NOMO-1 treated with dmso at 0.1 percent for 144 hours (cell line): ENCODE results near the gene PSMD4.
"Not testable (repeated sequence)": the region's sequence is repeated elsewhere in the genome, so short reads cannot be mapped to it uniquely, and the experiment has no call there.

ENCODE experiments used
- DNase-seq: peaks from one replicate; lab custom pipeline; 2025; ENCODE audit not compliant: unreplicated experiment; lab: John Stamatoyannopoulos, UW

The PSMD4 gene

GRCh38 chr1:151267760-151268159 is 13.2 kb downstream of the PSMD4 start:
- no peak for DNase-seq

DNA sequence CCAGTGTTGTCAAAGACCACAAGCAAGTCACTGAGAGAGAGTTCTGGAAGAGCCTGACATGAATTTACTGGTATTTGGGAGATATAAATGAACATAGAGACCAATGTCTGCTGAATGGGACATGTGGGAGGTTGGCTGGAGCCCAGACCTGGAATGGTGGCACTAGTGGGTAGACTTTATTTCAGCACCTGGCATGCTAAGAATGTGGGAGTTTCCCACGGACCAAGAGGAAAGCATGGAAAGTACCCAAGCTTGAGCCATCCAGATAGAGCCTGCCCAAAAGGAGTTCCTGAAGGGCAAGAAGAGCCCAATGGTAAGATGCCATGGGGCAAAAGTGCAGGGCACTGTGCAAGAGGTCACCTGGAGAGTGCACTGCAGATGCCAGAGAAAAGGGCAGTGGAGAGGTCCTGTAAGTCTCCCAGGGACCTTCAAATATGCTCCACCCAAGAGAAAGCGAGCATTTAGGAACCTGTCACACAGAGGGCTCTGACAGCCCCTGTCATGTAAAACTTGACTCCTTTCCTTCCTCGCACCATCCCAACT is 19.5 kb downstream of the PSMD4 start:
- no peak for DNase-seq

GRCh38 chr1:151275341-151275740 is 20.8 kb downstream of the PSMD4 start:
- not testable (repeated sequence) for DNase-seq

DNA sequence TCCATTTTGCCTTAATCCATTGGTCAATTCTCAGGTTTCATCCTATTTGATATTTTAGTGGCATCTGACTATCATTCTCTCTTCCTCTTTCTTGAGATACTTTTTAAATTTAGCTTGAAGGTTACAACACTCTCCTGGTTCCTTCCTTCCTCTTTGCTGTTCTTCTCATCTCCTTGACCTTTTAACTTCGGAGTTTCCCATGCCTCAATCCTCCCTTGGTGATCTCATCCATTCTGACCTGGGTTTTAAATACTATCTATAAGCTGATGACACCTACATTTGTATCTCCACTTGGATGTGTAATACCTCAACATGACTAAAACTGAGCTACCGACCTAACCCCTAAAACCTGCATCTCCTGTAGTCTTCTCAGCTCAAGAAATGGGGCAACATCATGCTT is 22.7 kb downstream of the PSMD4 start:
- peak; percentile 72 for DNase-seq

GRCh38 chr1:151281225-151281968 is 26.9 kb downstream of the PSMD4 start:
- DNase-seq: peak; percentile 97

- peak; percentile 100 for DNase-seq
These were observed 27.7 kb downstream of the PSMD4 start, which contains the start of gene ZNF687 for GRCh38 chr1:151281969-151282882. TSS of gene ZNF687 (plus strand) at chr1:151282299. CDS start at chr1:151286292, 3,993 bp downstream.

DNA sequence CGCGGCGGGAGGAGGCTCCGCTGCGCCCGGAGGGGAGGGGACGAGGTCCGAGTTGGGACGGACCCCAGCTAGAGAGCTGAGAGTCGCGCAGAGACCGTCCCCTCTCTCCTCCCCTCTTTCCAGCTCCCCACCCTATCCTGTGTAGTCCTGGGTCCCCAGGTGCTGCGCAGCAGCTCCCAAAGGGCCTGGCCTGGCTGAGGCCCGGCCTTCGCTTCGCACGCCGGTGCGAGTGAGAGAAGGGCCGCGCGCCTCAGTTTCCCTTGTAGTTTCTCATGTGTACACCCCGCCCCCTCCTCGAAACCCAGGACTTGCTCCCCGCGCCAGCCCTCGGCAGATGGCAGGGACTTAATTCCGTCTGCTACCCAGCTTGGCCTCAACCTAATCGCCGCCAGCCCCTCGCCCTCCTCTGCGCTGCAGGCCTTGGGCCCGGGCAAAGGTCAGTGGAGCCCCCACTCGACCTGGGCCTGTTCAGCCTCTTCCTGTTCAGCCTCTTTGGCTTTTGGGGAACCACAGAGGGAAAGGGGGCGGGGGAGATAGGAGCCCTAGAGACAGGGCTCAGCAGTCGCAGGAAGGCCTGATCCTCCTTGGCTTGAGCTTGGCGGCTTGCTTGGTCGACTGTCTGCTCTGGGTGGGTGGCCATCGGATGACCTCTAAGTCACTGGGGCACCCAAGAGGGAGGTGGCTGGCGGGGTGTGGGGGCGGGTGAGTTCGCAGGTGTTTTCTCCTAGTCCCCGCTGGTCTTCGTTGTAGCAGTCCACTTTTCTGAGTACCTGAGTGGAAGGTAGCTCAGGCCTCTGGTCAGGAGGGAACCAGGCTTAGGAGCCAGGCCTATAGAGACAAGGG is 28.6 kb downstream of the PSMD4 start:
- peak; percentile 27 for DNase-seq

DNA sequence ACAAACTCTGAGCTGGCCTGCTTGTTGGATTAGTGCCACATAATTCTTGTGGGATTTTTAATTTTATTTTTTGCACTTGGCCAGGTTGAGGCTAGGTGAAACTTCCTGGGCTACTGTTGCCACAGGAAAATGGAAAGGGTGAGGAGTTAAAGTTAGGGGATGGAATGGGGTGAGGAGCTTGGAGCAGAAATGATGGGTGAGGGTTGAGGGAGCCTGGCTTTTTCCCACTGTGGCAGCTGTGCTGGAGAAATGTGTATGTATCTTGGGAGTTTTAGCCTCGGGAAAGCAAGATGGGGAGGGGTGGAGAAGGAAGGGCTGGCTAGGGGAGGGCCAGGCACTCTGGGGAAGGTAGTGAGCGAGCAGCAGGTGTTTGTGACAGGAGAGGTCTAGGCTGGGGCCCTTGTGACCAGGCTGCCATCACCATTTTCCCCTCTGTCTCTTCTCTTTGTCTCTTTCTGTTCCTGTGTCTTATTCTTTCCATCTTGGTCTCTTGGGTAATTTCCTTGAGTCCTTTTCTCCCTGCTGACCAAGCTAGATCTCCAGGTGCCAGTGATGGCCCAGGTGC is 29.6 kb downstream of the PSMD4 start:
- DNase-seq: no peak

- DNase-seq: no peak
These were observed 32.2 kb downstream of the PSMD4 start for GRCh38 chr1:151286619-151287340.

DNA sequence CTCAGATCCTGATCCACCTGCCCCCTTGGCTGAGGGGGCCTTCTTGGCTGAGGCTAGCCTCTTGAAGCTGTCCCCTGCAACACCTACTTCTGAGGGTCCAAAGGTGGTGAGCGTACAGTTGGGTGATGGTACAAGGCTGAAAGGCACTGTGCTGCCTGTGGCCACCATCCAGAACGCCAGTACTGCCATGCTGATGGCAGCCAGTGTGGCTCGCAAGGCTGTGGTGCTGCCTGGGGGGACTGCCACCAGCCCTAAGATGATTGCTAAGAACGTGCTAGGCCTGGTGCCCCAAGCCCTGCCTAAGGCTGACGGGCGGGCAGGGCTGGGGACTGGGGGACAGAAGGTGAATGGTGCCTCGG is 32.8 kb downstream of the PSMD4 start:
- DNase-seq: no peak

- DNase-seq: no peak
These were observed 33.4 kb downstream of the PSMD4 start for GRCh38 chr1:151287767-151288500.

DNA sequence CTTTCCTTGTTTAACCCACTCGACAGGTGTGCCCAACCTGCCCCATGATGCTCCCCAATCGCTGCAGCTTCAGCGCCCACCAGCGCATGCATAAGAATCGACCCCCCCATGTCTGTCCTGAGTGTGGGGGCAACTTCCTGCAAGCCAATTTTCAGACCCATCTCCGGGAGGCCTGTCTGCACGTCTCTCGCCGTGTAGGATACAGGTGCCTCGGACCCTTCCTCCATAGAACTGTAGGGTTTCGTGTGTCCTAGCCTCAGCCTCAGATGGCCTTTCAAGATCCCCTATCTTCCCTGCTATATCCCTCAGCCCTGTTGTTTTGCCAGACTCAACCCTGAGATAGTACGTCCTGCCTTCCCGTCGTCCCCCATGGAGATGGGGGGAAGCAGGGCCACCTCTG is 34.0 kb downstream of the PSMD4 start:
- DNase-seq: no peak

DNA sequence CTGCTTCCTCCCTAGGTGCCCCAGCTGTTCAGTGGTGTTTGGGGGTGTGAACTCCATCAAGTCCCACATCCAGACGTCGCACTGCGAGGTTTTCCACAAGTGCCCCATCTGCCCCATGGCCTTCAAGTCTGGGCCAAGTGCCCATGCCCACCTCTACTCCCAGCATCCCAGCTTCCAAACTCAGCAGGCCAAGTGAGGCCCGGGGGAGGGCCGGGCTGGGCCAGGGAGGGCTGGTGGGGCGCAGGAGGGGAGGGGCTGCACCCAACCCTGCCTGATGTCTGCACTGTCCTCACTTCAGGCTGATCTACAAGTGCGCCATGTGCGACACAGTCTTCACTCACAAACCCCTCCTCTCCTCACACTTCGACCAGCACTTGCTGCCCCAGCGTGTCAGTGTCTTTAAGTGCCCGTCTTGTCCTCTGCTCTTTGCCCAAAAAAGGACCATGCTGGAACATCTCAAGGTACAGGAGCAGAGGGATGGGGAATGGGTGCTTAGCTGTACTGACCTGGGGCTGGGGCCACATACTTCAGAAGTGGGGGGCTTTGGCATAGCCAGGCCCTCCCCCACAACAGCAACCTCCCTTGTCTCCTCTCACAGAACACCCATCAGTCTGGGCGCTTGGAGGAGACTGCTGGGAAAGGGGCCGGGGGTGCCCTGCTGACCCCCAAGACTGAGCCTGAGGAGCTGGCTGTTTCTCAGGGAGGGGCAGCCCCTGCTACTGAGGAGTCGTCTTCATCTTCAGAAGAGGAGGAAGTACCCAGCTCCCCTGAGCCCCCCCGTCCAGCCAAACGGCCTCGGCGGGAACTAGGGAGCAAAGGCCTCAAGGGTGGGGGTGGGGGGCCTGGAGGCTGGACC is 34.8 kb downstream of the PSMD4 start:
- DNase-seq: no peak

GRCh38 chr1:151289991-151290708 is 35.6 kb downstream of the PSMD4 start:
- DNase-seq: no peak

DNA sequence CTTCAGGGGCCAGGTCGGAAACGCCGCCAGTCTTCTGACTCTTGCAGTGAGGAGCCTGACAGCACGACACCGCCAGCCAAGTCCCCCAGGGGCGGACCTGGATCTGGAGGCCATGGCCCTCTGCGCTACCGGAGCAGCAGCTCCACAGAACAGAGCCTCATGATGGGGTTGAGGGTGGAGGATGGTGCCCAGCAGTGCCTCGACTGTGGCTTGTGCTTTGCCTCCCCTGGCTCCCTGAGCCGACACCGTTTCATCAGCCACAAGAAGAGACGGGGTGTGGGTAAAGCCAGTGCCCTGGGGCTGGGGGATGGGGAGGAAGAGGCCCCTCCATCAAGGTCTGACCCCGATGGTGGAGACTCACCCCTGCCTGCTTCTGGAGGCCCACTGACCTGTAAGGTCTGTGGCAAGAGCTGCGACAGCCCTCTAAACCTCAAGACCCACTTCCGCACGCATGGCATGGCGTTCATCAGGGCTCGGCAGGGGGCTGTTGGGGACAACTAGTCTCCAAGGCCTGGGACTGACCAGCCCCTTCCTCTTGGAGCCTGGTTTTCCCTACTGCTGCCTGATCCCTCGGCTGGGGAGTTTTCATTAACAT is 36.3 kb downstream of the PSMD4 start:
- no peak for DNase-seq

GRCh38 chr1:151292207-151293030 is 37.9 kb downstream of the PSMD4 start:
- DNase-seq: no peak
